GM18499 (cell line): ENCODE data around the gene FAM131A.

Experiments
- ATAC-seq: cut with Tn5 transposase; IDR thresholded peaks from one replicate; pipeline ENCODE4 v1.9.1; 2021; ENCODE audit warnings: moderate number of reproducible peaks; ENCODE audit not compliant: insufficient read depth, unreplicated experiment

FAM131A gene

DNA sequence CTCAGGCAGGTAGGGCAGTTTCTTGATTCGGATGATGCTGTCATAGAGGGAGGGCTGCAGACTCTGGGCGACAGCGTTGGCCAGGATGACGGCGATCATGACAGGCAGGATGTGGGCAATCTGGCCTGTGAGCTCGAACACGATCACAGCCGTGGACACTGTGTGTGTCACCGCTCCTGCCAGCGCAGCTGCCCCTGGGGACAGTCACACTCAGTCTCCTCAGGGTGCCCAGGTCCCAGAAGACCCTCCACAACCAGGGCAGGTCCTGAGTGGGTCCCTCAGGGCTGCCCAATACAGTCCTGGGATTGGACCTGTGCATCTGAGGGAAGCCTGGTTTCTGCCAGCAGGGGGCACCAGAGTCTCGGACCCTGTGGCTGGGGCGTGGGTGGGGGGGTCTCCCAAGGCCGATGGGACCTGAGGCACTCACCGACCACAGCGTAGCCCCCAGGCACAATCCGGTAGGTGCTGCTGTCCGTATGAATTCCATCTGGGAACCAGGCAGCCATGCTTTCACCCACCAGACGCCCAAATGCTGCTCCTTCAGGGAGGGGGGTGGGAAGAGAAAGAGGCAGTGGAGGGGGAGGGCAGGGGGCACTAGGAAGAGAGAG, 16.8 kb downstream of the FAM131A start:
- ATAC-seq = no peak

DNA sequence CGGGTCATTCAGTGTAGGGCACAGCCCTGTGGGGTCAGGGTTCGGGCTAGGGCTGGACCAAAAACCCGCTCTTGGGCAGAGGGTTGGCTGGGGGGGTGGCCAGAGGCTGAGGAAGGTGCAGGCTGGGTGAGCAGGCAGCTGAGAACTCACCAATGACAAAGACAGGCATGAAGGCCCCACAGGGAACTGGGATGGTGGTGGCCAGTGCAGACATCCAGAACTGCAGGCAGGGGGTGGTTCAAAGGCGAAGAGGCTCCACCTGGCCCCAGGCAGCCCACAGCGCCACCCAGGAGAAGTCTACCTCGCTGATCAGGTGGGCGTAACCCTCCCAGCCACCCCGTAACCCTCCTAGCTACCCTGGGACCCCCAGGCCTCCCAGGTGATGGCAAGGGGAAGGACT, 17.4 kb downstream of the FAM131A start:
- no peak for ATAC-seq

DNA sequence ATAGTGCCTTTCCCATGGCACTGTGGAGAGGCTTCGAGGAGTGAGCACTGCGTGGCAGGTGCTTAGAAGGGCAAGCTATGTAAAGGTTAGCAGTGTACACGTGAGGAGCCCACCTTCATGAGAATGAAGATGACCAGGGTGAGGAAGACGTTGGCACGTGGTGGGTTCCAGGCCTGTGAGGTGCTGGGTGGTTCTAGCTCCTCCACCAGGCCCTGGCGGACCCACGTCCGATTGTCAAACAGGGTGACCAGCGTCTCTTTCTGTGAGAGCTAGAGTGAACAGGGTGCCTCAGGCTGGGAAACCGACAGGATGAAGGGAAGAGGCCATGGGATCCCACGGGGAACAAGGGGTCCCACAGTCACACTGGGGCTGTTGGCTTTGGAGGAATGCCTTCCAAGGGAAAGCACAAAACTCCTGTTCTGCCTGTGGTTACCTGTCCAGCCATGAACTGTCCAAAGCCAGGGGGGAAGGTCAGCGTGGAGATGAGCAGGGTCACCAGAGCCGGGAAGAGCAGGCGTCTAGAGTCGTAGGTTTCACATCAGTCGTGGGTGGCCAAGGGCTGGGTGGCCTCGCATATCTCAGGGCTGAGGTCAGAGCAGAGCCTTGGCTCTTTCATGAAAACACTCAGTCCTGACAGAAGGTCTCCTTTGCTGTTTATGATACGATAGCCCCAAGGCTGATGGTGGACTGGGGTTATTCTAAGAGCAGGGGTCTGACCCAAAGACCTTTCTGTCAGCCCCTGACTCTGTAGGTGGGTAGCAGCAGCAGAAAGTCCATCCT, 18.1 kb downstream of the FAM131A start:
- ATAC-seq = no peak

DNA sequence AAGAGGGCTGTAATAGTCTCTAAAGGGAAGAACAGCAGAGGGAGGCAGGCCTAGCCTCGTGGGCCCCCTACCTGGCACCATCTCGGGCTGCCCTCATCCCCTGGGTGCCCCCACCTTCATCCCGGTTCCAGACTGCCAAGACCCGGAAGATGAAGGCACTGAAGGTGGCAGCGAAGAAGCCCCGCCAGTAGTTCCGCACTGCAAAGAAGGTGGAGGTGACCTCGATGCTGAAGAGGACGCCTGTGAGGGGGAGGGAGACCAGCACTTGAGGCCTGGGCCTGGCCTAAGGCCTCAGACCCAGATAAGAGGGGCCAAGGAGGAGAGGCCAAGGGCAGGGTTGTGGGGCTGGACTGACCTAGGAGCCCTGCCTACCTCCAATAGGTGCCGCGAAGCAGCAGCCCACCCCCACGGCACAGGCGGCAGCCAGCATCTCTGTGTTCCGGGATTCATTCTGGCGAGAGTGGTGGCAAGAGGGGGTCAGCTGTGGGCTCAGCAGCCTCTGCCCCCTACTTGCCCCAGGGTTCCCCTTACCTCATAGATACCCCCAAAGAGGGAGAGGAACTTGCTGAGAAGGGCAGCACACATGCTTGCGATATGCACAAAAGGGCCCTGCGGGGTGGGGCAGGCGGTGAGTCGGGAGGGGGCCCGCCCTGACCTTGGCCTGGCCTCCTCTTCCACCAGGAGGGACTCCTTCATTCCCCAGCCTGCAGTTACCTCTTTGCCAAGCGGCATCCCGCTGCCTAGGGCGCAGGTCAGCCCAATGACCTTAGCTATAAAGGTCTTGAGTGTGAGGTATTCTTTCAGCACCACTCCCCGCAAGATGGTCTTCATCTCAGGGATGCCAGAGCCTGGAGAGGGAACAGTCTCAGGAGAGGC, 20.1 kb downstream of the FAM131A start:
- no peak for ATAC-seq

DNA sequence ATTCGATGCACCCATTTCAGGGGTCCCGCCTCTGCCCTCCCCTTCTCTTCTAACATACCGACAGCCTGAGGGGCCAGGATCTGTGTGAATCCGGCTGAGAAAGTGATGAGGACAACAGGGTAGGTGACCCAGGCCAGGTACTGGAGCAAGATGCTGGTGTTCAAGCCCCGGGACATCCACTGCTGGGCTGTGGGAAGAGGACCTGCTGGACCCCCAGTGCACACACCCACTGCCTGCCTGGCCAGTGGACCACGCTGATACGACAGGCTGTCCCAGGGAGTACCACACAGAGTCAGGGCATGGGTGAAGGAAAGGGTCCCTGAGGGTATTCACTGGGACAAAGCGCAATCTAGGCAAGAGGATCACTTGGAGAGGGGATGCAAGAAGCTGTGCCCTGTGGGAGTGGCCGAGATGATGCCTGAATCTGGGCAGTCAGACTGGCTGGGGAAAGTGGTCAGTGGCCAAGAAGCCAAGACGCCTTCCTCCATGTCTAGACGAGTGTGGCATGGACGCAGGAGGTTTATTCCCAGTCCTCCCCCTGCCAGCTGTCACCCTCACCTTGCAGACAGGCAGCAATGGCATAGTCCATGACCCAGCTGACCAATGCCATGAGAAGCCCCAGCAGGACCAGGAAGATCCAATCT, 20.8 kb downstream of the FAM131A start:
- ATAC-seq = no peak

DNA sequence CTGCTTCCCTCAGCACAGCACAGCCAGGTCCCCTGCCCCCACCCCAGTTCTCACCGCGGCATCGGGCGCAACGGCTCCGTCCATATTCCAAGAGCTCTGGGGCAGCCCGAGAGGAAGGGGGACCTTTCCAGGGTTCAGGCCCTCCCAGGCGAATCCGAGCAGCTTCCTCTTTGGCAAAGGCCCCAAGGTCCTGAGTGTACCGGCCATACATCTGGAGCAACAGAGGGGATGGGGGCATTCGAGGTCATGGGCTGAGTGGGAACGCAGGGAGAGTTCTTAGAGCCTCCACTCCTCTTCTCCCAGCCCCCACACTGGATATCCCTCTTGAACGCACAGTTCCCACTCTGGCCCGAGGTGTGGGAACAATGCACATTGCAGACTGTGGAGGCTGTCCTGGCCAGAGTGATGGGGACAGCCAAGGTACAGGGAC, 21.5 kb downstream of the FAM131A start:
- ATAC-seq = no peak

DNA sequence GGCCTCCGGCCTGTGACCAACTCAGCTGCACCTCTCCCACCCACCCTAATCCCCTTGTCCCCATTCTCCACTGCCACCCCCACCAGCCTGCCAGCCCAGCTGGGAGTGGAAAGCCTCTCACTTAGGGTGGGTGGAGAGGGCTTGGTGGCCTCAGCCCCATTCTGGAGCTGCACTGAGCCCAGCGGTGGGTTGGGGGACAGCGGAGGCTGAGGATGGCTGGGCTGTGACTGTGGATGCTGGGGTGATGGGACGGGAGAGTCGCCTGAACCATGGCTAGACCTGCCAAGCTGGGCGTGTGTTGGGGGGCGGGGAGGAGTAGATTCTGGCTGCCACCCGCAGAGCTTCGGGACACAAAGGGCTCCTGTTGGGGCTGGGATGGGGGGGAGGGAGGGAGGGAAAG, 22.2 kb downstream of the FAM131A start:
- no peak for ATAC-seq

DNA sequence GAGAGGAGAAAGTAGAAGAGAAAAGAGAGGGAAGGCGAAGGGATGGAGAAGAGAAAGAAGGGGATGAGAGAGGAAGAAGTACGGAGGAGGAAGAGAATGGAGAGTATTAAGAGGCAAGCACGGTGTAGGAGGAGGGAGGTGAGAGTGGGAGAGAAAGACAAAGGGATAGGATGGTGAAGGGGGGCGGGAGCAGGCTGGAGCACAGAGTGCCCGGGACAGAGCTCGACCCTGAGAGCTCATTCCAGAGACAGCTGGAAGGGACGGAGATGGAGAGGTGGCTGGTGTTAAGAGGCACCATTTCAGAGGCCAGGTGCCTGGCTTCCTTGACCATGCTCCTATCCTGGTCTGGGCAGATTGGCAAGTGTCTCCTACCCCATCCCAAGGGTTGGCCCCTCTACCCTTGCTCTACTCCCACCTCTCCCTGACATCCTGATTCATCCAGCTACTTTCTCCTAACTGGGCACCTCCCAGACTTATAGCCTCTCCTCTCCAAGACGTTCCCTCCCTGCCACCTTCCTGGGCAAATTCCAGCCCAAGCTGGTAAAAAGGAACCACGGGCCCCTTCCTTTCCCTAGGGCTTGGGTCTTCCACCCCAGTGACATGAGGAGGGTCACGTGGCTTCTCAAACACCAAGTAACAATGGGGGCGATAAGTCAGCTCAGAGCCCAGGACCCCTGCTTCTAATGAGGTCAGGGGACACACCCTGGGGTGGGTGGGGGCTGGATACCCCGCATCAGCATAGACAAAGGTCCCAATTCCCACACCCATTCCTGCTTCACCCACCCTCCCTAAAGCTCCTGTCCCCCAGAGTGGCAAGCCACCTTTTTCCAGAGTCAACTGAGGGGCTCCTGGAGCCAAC, 22.9 kb downstream of the FAM131A start:
- ATAC-seq = no peak

DNA sequence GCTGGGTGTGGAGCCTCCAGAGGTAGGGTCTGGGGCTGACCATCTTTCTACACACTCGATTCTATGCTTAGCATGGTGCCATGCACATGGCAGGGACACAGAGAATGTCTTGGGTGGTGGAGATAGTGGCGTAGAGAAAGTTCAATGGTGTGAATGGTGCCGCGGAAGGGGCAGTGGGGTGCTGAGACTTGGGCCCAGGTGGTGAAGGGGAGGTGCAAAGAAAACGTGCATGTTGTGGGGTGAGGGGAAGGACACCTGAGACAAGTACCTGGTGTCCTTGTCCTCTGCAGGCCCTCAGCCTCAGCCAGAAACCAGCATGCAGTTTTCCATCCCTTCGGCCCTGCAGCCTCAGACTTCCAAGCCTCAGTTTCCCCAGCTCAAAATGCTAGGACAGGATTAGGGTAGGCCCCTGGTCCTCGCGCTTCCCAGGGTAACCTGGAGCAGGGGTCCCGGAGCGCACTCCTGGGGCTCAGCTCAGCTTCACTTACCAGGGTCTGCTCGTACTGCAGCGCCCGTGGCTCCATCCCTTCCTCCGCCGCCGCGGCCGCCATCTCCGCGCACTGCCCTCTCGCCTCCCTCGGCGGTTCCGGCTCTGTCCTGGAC, 23.6 kb downstream of the FAM131A start:
- no peak for ATAC-seq

DNA sequence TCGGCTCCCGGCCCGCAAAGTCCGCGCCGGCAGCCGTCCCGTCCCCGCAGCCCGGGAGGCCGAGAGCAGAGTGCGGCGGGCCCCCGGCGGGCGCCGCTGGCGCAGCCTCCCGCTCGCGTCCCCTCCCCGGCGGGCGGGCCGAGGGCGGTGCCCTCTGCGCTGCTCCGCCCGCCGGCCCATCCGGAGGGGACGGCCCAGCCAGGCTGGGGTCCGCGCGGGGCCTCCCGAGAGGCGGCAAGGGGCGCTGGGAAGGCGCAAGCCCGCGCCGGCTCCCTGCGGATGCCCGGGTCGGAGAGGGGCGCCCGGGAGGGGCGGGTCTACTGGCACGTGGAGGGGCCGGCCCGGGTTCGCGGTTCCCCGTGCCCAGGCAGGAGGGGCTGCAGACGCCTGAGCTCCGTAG, 24.1 kb downstream of the FAM131A start, which contains the start of the genes CLCN2 and POLR2H:
Gene CLCN2 (minus strand): TSS at position 74 of the 400 bp plus-strand sequence. CDS start 126 bp downstream, outside the sequence.
Gene POLR2H (plus strand): TSS at position 179 of the 400 bp plus-strand sequence. CDS start 1,783 bp downstream, outside the sequence.
- ATAC-seq = no peak

DNA sequence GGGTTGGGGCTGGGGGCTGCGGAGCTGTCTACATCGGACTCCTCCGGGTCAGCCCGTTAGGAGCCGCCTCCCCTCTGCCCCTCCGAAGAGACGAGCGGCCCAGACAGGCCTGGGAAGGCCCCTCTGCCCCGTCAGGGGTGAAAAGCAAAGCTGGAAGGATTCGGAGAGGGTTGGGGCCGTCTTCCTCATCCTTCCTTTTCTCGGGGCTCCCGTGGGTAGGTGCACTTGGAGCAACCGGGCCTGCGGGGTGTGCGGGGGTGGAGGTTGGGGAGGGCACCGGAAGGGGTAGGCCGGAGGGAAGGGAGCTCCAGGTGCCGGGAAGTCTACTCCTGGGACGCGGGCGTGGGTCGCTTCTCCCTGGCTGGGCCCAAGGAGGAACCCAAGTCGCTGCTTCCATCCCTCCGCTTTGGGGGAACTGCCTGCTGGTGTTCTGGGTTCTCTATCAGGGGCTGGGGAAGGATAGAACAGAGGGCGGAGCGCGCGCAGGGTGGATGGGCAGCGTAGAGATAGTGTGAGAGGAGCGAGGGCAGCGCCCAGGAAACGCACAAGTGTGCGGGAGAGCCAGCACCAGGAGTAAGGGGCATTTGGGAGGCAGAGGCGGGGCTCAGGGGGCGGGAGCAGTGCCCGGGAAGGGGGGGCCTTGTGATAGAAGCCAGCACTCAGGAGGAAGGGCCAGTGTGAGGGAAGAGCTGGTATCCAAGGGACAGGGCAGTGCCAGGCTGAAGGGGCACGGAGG, 24.7 kb downstream of the FAM131A start:
- ATAC-seq = no peak

DNA sequence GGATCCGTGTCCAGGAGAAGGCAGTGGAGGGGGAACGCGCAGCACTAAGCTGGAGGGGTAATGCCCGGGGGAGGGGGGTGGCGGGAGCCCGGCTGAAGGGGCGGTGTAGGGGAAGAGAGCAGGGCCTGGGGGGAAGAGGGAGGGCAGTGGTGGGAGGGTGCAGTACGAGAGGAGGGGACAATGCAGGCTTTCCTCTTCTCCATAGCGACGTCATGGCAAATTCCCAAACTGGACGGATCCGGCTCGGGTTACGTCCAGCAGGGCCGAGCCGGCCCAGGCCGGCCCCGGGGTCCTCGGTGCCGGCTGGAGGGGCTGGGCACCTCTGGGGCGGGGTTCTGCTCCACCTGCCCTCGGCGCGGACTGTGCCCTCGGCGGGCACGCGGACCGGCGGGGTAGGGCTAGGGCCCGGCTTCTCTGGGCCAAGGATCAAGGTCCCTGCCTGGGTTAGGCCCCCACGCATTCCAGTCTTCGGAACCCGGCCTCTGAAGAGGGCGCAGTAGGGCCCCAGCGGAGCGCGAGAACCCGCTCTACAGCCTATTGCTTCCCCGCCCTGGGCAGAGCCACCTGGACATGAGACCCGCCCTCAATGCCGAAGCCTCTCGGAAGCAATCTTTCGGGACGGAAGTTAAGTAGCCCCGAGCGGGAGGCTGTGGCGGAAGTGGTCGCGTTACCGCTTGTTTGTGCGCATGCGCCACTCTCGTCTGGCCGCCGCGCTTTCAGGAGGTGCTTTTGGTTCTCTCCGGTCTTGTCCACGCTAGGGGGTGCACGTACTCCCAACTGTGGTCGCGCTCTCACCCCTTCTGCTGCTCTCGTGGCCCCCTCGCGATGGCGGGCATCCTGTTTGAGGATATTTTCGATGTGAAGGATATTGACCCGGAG, 25.5 kb downstream of the FAM131A start:
- peak; percentile 85 for ATAC-seq

DNA sequence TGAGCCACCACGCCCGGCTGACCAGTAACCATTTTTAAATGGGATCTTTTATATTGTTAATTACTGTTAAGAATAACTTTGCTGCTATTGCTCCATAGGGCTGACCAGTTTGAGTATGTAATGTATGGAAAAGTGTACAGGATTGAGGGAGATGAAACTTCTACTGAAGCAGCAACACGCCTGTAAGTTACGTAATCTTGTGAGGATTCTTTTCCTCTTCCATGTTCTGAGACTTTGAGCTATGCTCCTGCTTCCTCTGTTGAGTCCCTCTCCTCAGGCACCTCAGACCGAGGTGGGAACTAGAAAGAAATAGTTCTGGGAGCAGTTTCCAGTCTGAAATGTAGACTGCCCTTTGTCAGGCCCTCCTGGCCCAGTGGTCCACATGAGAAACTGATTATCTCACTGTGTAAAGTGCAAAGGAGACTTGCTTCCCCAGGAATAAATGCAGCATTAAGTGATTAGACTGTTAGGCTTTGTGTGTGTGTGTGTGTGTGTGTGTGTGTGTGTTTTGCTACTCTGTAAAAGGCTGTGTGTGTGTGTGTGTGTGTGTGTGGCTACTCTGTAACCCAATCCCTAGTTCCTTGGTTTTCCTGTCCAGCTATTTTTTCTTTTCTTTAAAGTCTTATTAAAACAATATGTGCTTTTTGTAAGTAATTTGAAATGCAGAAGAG, 29.4 kb downstream of the FAM131A start:
- ATAC-seq = no peak

DNA sequence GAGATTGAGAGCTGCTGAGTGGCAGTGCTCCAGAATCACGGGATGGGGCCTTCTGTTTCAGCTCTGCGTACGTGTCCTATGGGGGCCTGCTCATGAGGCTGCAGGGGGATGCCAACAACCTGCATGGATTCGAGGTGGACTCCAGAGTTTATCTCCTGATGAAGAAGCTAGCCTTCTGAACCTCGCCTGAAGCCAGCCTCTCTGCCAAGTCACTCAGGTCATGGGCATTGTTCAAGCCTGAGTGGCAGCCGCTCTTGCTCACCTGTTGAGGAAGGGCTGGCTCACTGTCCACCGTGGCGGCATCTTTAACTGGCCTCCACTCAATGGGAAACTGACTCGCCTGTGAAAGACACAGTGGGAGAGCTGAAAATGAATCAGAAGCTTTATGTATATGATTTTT, 30.7 kb downstream of the FAM131A start:
- no peak for ATAC-seq

DNA sequence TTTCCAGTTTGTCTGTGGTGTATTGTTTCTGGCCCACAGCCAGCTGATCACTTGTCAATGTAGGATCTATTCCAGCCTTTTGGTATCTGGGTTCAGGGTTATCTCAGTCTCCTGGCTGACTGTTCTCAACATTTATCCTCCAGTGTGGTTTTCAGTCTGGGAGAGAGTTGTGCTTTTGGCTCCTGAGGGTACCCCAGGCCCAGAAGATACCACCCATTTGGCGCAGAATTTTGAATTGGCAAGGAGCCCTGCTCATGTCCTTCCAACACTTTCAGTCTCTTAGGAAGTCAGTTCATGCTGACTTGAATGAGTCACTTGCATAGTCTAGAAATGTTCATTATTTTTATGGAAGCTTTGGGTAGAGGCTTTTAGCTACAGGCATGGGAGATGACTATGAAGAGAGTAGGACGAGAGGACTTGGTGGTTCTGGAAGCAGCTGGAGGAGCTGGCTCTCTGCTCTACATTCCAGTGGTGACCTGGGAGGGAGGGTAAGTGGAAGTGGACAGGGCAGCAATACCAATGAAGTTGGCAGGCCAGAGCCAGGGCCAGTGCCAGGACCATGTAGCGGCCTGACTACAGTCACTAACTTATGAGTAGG, 31.3 kb downstream of the FAM131A start:
- no peak for ATAC-seq

DNA sequence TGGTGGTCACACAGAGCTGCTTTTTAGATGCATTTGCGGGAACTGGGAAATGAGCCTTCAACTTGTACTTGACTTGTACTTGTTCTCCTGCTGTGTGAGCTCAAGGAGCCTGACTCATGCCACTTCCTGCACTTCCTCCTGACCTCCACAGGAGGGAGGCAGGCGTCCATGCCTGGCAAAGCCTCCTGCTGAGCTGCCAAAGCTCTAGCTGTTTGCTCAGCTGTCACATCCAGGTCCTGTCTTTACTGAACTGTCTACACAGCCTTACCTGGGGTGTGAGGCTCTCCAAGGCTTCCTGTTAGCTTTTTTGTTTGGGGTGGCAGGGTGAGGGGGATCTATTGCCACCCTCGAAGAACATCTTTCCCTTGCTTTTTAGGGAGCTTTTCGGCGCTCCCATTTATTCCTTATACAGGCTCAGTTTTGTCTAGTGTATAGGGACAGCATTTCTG, 34.2 kb downstream of the FAM131A start:
- no peak for ATAC-seq
